Spleen (tissue), 11 donors: ENCODE data around the gene ARNT2. TPM values are rescaled to one million over a fixed set of nuclear protein-coding genes. Genes with fewer than 3 reads are reported as not detected.
A peak's percentile ranks its signal among the peaks of the same experiment; 100 is the strongest.

Experiments
- DNase-seq: peaks from one replicate; pipeline ENCODE4 v3.0.0-alpha.2; 2020
- H3K27ac ChIP-seq, 8 donors: fragments of 200-600 bp; sonication (generic) in 7 of 8; 1 replicate in 4 of 8; 2 replicates in 4 of 8; pipeline versions ENCODE4 v1.5.0 to v1.8.0; 2016 to 2021; ENCODE audit warnings: inconsistent platforms in 4 of 8, mild to moderate bottlenecking in 4 of 8, moderate library complexity in 1 of 8
- H3K27me3 ChIP-seq, 7 donors: fragments of 200-600 bp; sonication (generic) in 6 of 7; replicated peaks in 1 of 7; 1 replicate in 4 of 7; 2 replicates in 3 of 7; pipeline versions ENCODE4 v1.5.0 to v1.8.0; 2016 to 2021; ENCODE audit warnings: inconsistent platforms in 3 of 7, mild to moderate bottlenecking in 1 of 7
- H3K36me3 ChIP-seq, 6 donors: fragments of 200-600 bp; sonication (generic) in 5 of 6; 1 replicate in 4 of 6; 2 replicates in 2 of 6; pipeline versions ENCODE4 v1.5.0 to v1.8.0; 2016 to 2021; ENCODE audit warnings: inconsistent platforms in 2 of 6
- H3K4me1 ChIP-seq, 6 donors: fragments of 200-600 bp; sonication (generic) in 5 of 6; 1 replicate in 3 of 6; 2 replicates in 3 of 6; pipeline versions ENCODE4 v1.5.0 to v1.8.0; 2016 to 2021; ENCODE audit warnings: inconsistent platforms in 3 of 6
- H3K4me3 ChIP-seq, 8 donors: fragments of 200-600 bp; sonication (generic) in 7 of 8; 1 replicate in 4 of 8; 2 replicates in 4 of 8; pipeline versions ENCODE4 v1.5.0 to v1.8.0; 2016 to 2021; ENCODE audit warnings: inconsistent platforms in 4 of 8, mild to moderate bottlenecking in 4 of 8, moderate library complexity in 2 of 8
- H3K9me3 ChIP-seq, 8 donors: fragments of 200-600 bp; sonication (generic) in 7 of 8; 1 replicate in 4 of 8; 2 replicates in 4 of 8; pipeline versions ENCODE4 v1.5.0 to v1.8.0; 2016 to 2021; ENCODE audit warnings: inconsistent platforms in 4 of 8
- POLR2A ChIP-seq, 3 donors: fragments of 450-650 bp; IDR thresholded peaks; one replicate each; pipeline ENCODE4 v1.5.1; 2017; ENCODE audit warnings: antibody characterized with exemption in 3 of 3, mild to moderate bottlenecking in 1 of 3
- POLR2AphosphoS5 ChIP-seq, 3 donors: sonication (generic); formaldehyde crosslinking; IDR thresholded peaks; one replicate each; pipeline ENCODE4 v1.5.1; 2017; ENCODE audit warnings: antibody characterized with exemption in 3 of 3
- WGBS, 5 donors: extraction: QIAGEN DNeasy Blood & Tissue Kit in 3 of 5; methylation state at CpG; one replicate each; pipeline versions ENCODE4 v1.1.5 to v1.1.7; 2013 to 2018; 5-methylcytosine and 5-hydroxymethylcytosine counted together
- intact Hi-C: fragments of 100-400 bp; cut with DNase I; formaldehyde crosslinking; loops from one replicate; pipeline ENCODE4 v1.15.0; 2023; ENCODE audit warnings: low total_unique reads
- polyA plus RNA-seq, 3 donors: library from polyadenylated mRNA; stranded (reverse); fragments of 200-250 nt; gene quantifications; one replicate each; pipeline ENCODE4 v1.2.1, GENCODE V29; 2013
- total RNA-seq, 7 donors: library from RNA; depleted of rRNA in 3 of 7; stranded (reverse); fragments of >200 nt in 3 of 7; fragmentation: NEBNext Ultra II Directional in 4 of 7; extraction: Animal tissue kit (Norgen Biotek cat#: 25700) in 4 of 7; gene quantifications; one replicate each; pipeline versions ENCODE4 v1.1.0 to v1.2.1, GENCODE V29; 2016 to 2021
- TF ChIP-seq, protein P1 (sequence below), 11 experiments: fragments of 200-600 bp in 7 of 11; fragments of 450-650 bp in 4 of 11; sonication (generic) in 4 of 11; IDR thresholded peaks in 8 of 11; conservative IDR thresholded peaks in 3 of 11; 1 replicate in 7 of 11; 2 replicates in 4 of 11; pipeline versions ENCODE4 v1.4.0 to v1.8.0; 2016 to 2021; ENCODE audit warnings: antibody characterized with exemption in 11 of 11, inconsistent platforms in 4 of 11, mild to moderate bottlenecking in 1 of 11
- donor health status: healthy with polysubstance abuse.
- donor health status: DM: no; HTN: no; CAD: no; lungs with moderate emphysema.
- donor health status: DM: no; HTN: no; CAD: no.
- donor health status: Bipolar disorder and iron deficiency.
- donor health status: healthy.
- donor health status: DM: no; HTN: no; CAD: no.
- donor health status: DM: yes; HTN: yes; CAD: no.

The ARNT2 gene
- total and polyA plus RNA-seq, 10 donors: 1.9 to 12.3 (median 9.1) TPM

- Histone ChIP-seq H3K9me3 (no peaks in the 10 kb centered on the region), H3K36me3 (no peaks in the 10 kb centered on the region), H3K4me1 (peaks cover 0 to 24% (median 11%) of the 10 kb centered on the region in 6 donors), H3K27ac (no peak overlapping the region), H3K4me3 (no peak overlapping the region), H3K27me3 (peaks cover 0 to 73% (median 31%) of the 10 kb centered on the region in 7 donors)
- WGBS, 5 donors: 87 to 97% (median 93%) methylated on average over 5 of the region's 5 CpGs
- intact Hi-C loops: no loop called here
- no peak for DNase-seq
- TF ChIP-seq, protein P1, sequence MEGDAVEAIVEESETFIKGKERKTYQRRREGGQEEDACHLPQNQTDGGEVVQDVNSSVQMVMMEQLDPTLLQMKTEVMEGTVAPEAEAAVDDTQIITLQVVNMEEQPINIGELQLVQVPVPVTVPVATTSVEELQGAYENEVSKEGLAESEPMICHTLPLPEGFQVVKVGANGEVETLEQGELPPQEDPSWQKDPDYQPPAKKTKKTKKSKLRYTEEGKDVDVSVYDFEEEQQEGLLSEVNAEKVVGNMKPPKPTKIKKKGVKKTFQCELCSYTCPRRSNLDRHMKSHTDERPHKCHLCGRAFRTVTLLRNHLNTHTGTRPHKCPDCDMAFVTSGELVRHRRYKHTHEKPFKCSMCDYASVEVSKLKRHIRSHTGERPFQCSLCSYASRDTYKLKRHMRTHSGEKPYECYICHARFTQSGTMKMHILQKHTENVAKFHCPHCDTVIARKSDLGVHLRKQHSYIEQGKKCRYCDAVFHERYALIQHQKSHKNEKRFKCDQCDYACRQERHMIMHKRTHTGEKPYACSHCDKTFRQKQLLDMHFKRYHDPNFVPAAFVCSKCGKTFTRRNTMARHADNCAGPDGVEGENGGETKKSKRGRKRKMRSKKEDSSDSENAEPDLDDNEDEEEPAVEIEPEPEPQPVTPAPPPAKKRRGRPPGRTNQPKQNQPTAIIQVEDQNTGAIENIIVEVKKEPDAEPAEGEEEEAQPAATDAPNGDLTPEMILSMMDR (IDR thresholded peaks at IDR 0.05 in 8 of 11, conservative IDR thresholded peaks at IDR 0.05 in 3 of 11): no peak
- TF ChIP-seq POLR2A (IDR thresholded peaks at IDR 0.05): no peak
Observed at GRCh38 chr15:80401456-80401855, 2.7 kb upstream of the ARNT2 start.

DNA sequence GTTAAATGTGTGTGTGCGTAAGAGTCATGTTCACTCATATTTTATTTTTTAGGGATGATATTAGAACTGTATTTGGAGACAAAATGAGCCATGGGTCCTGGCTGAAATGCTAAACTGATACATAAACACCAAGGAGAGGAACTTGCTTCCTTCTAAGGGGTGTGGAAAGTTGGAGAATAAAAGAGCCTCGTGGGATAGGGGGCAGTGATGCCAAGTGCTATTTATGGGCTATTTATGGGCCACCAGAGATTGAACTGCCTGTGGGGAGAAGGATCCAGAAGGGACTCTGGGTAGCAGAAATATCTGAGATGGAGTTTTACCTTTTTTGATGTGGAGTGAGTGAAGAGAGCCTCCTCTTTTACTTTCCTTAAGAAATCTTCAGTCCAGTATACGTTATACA, 1.8 kb upstream of the ARNT2 start:
- TF ChIP-seq POLR2A (IDR thresholded peaks at IDR 0.05) (no peak), POLR2AphosphoS5 (IDR thresholded peaks at IDR 0.05) (no peak)
- TF ChIP-seq, protein P1 (IDR thresholded peaks at IDR 0.05 in 8 of 11, conservative IDR thresholded peaks at IDR 0.05 in 3 of 11): no peak
- H3K9me3 ChIP-seq: no peaks in the 10 kb centered on the region
- H3K27me3 ChIP-seq: peaks cover 0 to 79% (median 31%) of the 10 kb centered on the region in 7 donors
- peaks cover 0 to 24% (median 11%) of the 10 kb centered on the region in 6 donors for H3K4me1 ChIP-seq
- WGBS, 5 donors: 65 to 76% (median 75%) methylated on average over 3 of the region's 3 CpGs
- DNase-seq: no peak
- H3K27ac ChIP-seq: no peak overlapping the region
- H3K36me3 ChIP-seq: no peaks in the 10 kb centered on the region
- no peak overlapping the region for H3K4me3 ChIP-seq
- intact Hi-C loops: no loop called here

- H3K9me3 ChIP-seq: no peaks in the 10 kb centered on the region
- H3K27ac ChIP-seq: peak overlapping the region in 5 of 8 donors; percentile 15 to 60 (median 47)
- H3K27me3 ChIP-seq: peaks cover 0 to 84% (median 31%) of the 10 kb centered on the region in 7 donors
- peaks cover 0 to 24% (median 11%) of the 10 kb centered on the region in 6 donors for H3K4me1 ChIP-seq
- TF ChIP-seq, protein P1 (IDR thresholded peaks at IDR 0.05 in 8 of 11, conservative IDR thresholded peaks at IDR 0.05 in 3 of 11): no peak
- no peak for TF ChIP-seq POLR2A (IDR thresholded peaks at IDR 0.05)
- TF ChIP-seq POLR2AphosphoS5 (IDR thresholded peaks at IDR 0.05): no peak
- no peak for DNase-seq
- no peaks in the 10 kb centered on the region for H3K36me3 ChIP-seq
- H3K4me3 ChIP-seq: peak overlapping the region; percentile 1 to 63 (median 40)
- WGBS, 5 donors: 7 to 20% (median 11%) methylated on average over 14 to 30 of the region's 30 CpGs
- intact Hi-C loops: no loop called here
Observed at GRCh38 chr15:80403712-80404056, 498 bp upstream of the ARNT2 start.

- peak overlapping the region in 5 of 8 donors; percentile 31 to 60 (median 47) for H3K27ac ChIP-seq
- TF ChIP-seq, protein P1 (IDR thresholded peaks at IDR 0.05 in 8 of 11, conservative IDR thresholded peaks at IDR 0.05 in 3 of 11): no peak
- TF ChIP-seq POLR2AphosphoS5 (IDR thresholded peaks at IDR 0.05): peak in 1 of 3 donors; percentile 3
- no peak for TF ChIP-seq POLR2A (IDR thresholded peaks at IDR 0.05)
- peaks cover 0 to 89% (median 31%) of the 10 kb centered on the region in 7 donors for H3K27me3 ChIP-seq
- WGBS, 5 donors: 6 to 8% (median 8%) methylated on average over 32 to 33 of the region's 33 CpGs
- H3K9me3 ChIP-seq: no peaks in the 10 kb centered on the region
- DNase-seq: no peak
- H3K36me3 ChIP-seq: no peaks in the 10 kb centered on the region
- peaks cover 0 to 24% (median 11%) of the 10 kb centered on the region in 6 donors for H3K4me1 ChIP-seq
- intact Hi-C loops: no loop called here
- peak overlapping the region; percentile 24 to 63 (median 44) for H3K4me3 ChIP-seq
Observed at GRCh38 chr15:80404761-80405553, 775 bp downstream of the ARNT2 start.
